ENCODE results near the gene NRG3. TPM values are rescaled to one million over a fixed set of nuclear protein-coding genes. Genes with fewer than 3 reads are reported as not detected.

NRG3 gene
- total and polyA plus RNA-seq, 2 of the 4 experiments (the other 2 are of a cell fraction) = not detected

DNA sequence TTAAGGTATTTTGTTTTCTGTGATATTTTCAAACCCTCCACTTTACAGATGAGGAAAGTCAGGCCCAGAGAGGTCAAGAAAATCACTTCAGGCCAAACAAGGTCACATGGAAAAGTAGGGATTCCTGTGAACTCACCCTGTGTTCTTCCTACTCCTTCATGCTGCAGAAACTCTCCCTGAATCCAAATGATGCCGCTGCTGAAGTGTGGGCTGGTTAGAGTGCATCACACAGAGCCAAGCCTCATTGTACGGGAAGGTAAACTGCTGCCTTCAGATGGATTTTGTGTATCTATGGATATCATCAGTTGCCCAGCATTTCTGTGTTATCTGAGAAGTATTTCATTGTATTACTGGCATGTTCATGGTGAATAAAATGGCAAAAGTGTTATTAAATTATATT, 75.4 kb downstream of the NRG3 start:
- H4K91ac ChIP-seq (ENCODE audit: insufficient read depth, low read depth, low read length) = no peak overlapping the region
- CTCF ChIA-PET = no interaction called here
- in situ Hi-C loops (cut with MboI; ENCODE audit: low sequenced_read_pairs) = no loop called here

More for the DNA sequence above, 75.4 kb downstream of the NRG3 start:
- Histone ChIP-seq H3K9me1 (ENCODE audit: insufficient read depth, low read length) (no peaks in the 10 kb centered on the region), H3K4me3 (ENCODE audit: insufficient read depth, low read depth, low read length) (no peak overlapping the region), H3K9ac (ENCODE audit: low read depth, low read length) (no peak overlapping the region), H2BK20ac (ENCODE audit: low read depth, low read length) (no peak overlapping the region), H3K79me1 (ENCODE audit: low read depth in 1 of 2, low read length in 2 of 2) (no peaks in the 10 kb centered on the region), H4K8ac (ENCODE audit: low read depth in 2 of 2, low read length in 2 of 2) (no peak overlapping the region), H2BK15ac (ENCODE audit: low read depth, low read length) (no peak overlapping the region), H2AK9ac (replicated peaks; ENCODE audit: low read depth, low read length, poor library complexity) (no peak overlapping the region), H4K5ac (ENCODE audit: low read depth, low read length) (no peak overlapping the region), H3K18ac (ENCODE audit: low read depth, low read length) (no peak overlapping the region), H3K27ac (ENCODE audit: insufficient read depth, low read length) (no peak overlapping the region), H4K20me1 (ENCODE audit: insufficient read depth, low read length) (no peaks in the 10 kb centered on the region), H2AK5ac (ENCODE audit: low read depth, low read length) (no peak overlapping the region), H3K14ac (replicated peaks; ENCODE audit: low read depth, low read length) (no peak overlapping the region), H3K4me1 (ENCODE audit: control insufficient read depth, insufficient read depth, low read length) (no peaks in the 10 kb centered on the region), H3K4me2 (ENCODE audit: low read depth, low read length) (no peak overlapping the region), H3K27me3 (ENCODE audit: control insufficient read depth, insufficient read depth, low read length) (no peaks in the 10 kb centered on the region), H2BK5ac (ENCODE audit: low read depth, low read length, poor library complexity, severe bottlenecking) (no peak overlapping the region), H2BK120ac (ENCODE audit: low read depth, low read length) (no peak overlapping the region), H3K36me3 (ENCODE audit: control insufficient read depth, insufficient read depth, low read length) (no peaks in the 10 kb centered on the region), H3K56ac (ENCODE audit: extremely low read depth, insufficient read depth, low read length) (no peak overlapping the region), H3K9me3 (ENCODE audit: control insufficient read depth, insufficient read depth, low read length) (peaks cover 6% of the 10 kb centered on the region), H3K4ac (ENCODE audit: low read depth, low read length) (no peak overlapping the region), H2AFZ (replicated peaks; ENCODE audit: low read length, poor library complexity) (no peak overlapping the region), H3K23ac (ENCODE audit: low read depth, low read length) (no peak overlapping the region)
- no peak for ATAC-seq (ENCODE audit: low read depth)
- intact Hi-C loops (cut with micrococcal nuclease) (no loop called here), dilution Hi-C loops (cut with HindIII; ENCODE audit: low sequenced_read_pairs, unreplicated experiment) (no loop called here)
- no peak for TF ChIP-seq RCOR1 (IDR thresholded peaks at IDR 0.05; ENCODE audit: insufficient replicate concordance, low read length)
- TF ChIP-seq CHD1 (IDR thresholded peaks at IDR 0.05; ENCODE audit: low read depth, low read length) = no peak
- no peak for TF ChIP-seq RFX5 (IDR thresholded peaks at IDR 0.05; ENCODE audit: low read depth, low read length)
- POLR2A ChIA-PET (ENCODE audit: unreplicated experiment) = no interaction called here
- no CpG with 5 or more reads among the region's 2 CpGs for WGBS, 2 experiments (ENCODE audit: extremely low coverage in 2 of 2, insufficient read length in 1 of 2)
- no TSS peak for BruUV-seq (replicated peaks)
- no peak for DNase-seq

Data from IMR-90 (cell line).